ENCODE results near the gene UCK1.

Gene UCK1

DNA sequence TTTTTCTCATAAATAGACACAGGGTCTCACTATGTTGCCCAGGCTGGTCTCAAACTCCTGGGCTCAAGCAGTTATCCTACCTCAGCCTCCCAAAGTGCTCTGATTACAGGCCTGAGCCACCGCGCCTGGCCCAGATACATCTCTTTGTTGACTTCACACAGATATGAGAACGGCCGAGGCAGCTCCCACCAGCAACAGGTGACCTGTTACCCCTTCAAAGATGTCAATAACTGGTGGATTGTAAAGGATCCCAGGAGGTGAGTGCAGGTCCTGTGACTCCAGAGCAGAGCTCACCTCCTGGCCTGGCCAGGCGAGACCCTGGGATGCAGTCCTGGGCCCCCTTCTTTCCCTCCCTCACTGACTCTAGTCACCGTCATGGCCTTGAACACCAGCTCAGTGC is 19.2 kb downstream of the UCK1 start:
- Histone ChIP-seq H3F3A (ENCODE audit: low read depth) (no peaks in the 10 kb centered on the region), H3K79me2 (ENCODE audit: insufficient read depth, low read length) (no peaks in the 10 kb centered on the region), H4K20me1 (ENCODE audit: insufficient read depth, low read length, poor library complexity, severe bottlenecking) (no peaks in the 10 kb centered on the region), H3K9ac (ENCODE audit: low read depth, low read length, poor library complexity, severe bottlenecking) (no peak overlapping the region), H2AFZ (ENCODE audit: low read length) (no peak overlapping the region), H3K4me3 (ENCODE audit: low read length, poor library complexity, severe bottlenecking) (no peak overlapping the region), H3K9me3 (ENCODE audit: insufficient read depth, low read depth, low read length) (no peaks in the 10 kb centered on the region), H3K27me3 (ENCODE audit: insufficient read depth, low read length, poor library complexity, severe bottlenecking) (no peaks in the 10 kb centered on the region), H3K4me2 (ENCODE audit: low read depth, low read length, poor library complexity, severe bottlenecking) (no peak overlapping the region), H3K9me2 (replicated peaks; ENCODE audit: low read depth, low read length) (no peaks in the 10 kb centered on the region), H3K4me1 (ENCODE audit: insufficient read depth, low read length, poor library complexity, severe bottlenecking) (no peaks in the 10 kb centered on the region), H3K36me3 (ENCODE audit: insufficient read depth, low read length) (peaks cover 46% of the 10 kb centered on the region; the same call in 1 of the 2 replicates)
- TF ChIP-seq, protein P1, sequence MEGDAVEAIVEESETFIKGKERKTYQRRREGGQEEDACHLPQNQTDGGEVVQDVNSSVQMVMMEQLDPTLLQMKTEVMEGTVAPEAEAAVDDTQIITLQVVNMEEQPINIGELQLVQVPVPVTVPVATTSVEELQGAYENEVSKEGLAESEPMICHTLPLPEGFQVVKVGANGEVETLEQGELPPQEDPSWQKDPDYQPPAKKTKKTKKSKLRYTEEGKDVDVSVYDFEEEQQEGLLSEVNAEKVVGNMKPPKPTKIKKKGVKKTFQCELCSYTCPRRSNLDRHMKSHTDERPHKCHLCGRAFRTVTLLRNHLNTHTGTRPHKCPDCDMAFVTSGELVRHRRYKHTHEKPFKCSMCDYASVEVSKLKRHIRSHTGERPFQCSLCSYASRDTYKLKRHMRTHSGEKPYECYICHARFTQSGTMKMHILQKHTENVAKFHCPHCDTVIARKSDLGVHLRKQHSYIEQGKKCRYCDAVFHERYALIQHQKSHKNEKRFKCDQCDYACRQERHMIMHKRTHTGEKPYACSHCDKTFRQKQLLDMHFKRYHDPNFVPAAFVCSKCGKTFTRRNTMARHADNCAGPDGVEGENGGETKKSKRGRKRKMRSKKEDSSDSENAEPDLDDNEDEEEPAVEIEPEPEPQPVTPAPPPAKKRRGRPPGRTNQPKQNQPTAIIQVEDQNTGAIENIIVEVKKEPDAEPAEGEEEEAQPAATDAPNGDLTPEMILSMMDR (conservative IDR thresholded peaks at IDR 0.05; ENCODE audit: low read length) = no peak
- TF ChIP-seq EZH2phosphoT487 (IDR thresholded peaks at IDR 0.05; ENCODE audit: borderline replicate concordance) = no peak

DNA sequence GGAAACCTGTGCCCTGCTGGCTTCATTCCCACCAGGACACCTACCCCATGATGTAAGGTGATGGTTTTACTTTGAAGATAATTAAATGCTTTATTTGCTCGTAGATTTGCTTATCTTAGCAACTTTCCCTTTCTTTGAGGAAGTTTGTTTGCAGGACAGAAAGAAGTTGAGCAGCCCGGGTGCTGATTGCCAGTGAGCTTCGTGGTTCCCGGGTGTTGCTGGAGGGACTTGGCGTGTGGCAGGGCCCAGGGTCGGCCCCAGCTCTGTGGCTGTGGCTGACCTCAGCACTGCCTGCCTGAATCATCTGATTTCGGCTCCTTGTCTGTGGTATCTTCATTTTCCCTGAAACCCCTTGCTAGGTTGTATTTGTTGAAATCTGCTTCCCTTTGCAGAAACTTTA is 19.6 kb downstream of the UCK1 start:
- H3K9me3 ChIP-seq (ENCODE audit: insufficient read depth, low read depth, low read length) = no peaks in the 10 kb centered on the region
- no peaks in the 10 kb centered on the region for H3K79me2 ChIP-seq (ENCODE audit: insufficient read depth, low read length)
- no peak overlapping the region for H3K4me3 ChIP-seq (ENCODE audit: low read length, poor library complexity, severe bottlenecking)
- H3K9me2 ChIP-seq (replicated peaks; ENCODE audit: low read depth, low read length) = no peaks in the 10 kb centered on the region
- no peaks in the 10 kb centered on the region for H4K20me1 ChIP-seq (ENCODE audit: insufficient read depth, low read length, poor library complexity, severe bottlenecking)
- H3K9ac ChIP-seq (ENCODE audit: low read depth, low read length, poor library complexity, severe bottlenecking) = no peak overlapping the region
- no peak overlapping the region for H3K4me2 ChIP-seq (ENCODE audit: low read depth, low read length, poor library complexity, severe bottlenecking)
- peaks cover 46% of the 10 kb centered on the region; the same call in 1 of the 2 replicates for H3K36me3 ChIP-seq (ENCODE audit: insufficient read depth, low read length)
- no peaks in the 10 kb centered on the region for H3K27me3 ChIP-seq (ENCODE audit: insufficient read depth, low read length, poor library complexity, severe bottlenecking)
- no peak for TF ChIP-seq EZH2phosphoT487 (IDR thresholded peaks at IDR 0.05; ENCODE audit: borderline replicate concordance)
- TF ChIP-seq, protein P1 (conservative IDR thresholded peaks at IDR 0.05; ENCODE audit: low read length) = no peak
- H2AFZ ChIP-seq (ENCODE audit: low read length) = no peak overlapping the region
- no peaks in the 10 kb centered on the region for H3K4me1 ChIP-seq (ENCODE audit: insufficient read depth, low read length, poor library complexity, severe bottlenecking)
- no peaks in the 10 kb centered on the region for H3F3A ChIP-seq (ENCODE audit: low read depth)

DNA sequence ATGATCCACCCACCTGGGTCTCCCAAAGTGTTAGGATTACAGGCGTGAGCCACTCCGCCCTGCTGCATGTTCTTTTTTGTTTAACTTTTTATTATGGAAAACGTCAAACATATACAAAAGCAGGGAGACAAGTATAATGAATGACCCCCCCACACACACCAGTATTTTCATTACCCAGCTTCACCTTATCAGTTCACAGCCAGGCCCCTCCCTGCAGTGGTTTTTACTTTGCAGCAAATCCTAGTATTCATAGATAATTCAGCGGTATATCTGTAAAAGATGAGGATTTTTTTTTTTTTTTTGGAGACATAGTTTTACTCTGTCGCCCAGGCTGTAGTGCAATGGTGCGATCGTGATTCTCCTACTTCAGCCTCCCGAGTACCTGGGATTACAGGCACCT is 26.1 kb downstream of the UCK1 start:
- H3F3A ChIP-seq (ENCODE audit: low read depth) = no peaks in the 10 kb centered on the region
- H3K79me2 ChIP-seq (ENCODE audit: insufficient read depth, low read length) = peaks cover 21% of the 10 kb centered on the region
- no peak overlapping the region for H2AFZ ChIP-seq (ENCODE audit: low read length)
- no peak overlapping the region for H3K9ac ChIP-seq (ENCODE audit: low read depth, low read length, poor library complexity, severe bottlenecking)
- H3K36me3 ChIP-seq (ENCODE audit: insufficient read depth, low read length) = peaks cover 14% of the 10 kb centered on the region; the same call in 1 of the 2 replicates
- TF ChIP-seq, protein P1 (conservative IDR thresholded peaks at IDR 0.05; ENCODE audit: low read length) = no peak
- TF ChIP-seq EZH2phosphoT487 (IDR thresholded peaks at IDR 0.05; ENCODE audit: borderline replicate concordance) = no peak
- peaks cover 14% of the 10 kb centered on the region for H3K4me1 ChIP-seq (ENCODE audit: insufficient read depth, low read length, poor library complexity, severe bottlenecking)
- H3K9me2 ChIP-seq (replicated peaks; ENCODE audit: low read depth, low read length) = no peaks in the 10 kb centered on the region
- H4K20me1 ChIP-seq (ENCODE audit: insufficient read depth, low read length, poor library complexity, severe bottlenecking) = peaks cover 5% of the 10 kb centered on the region
- no peaks in the 10 kb centered on the region for H3K27me3 ChIP-seq (ENCODE audit: insufficient read depth, low read length, poor library complexity, severe bottlenecking)
- H3K4me2 ChIP-seq (ENCODE audit: low read depth, low read length, poor library complexity, severe bottlenecking) = no peak overlapping the region
- H3K9me3 ChIP-seq (ENCODE audit: insufficient read depth, low read depth, low read length) = no peaks in the 10 kb centered on the region
- H3K4me3 ChIP-seq (ENCODE audit: low read length, poor library complexity, severe bottlenecking) = no peak overlapping the region
